ENCODE measurements around the gene PRF1. TPM values are rescaled to one million over a fixed set of nuclear protein-coding genes. Genes with fewer than 3 reads are reported as not detected.
A peak's percentile ranks its signal among the peaks of the same experiment; 100 is the strongest.

Gene PRF1
- total and polyA plus RNA-seq, 7 donors = 0.33 to 3.4 (median 1.6) TPM

DNA sequence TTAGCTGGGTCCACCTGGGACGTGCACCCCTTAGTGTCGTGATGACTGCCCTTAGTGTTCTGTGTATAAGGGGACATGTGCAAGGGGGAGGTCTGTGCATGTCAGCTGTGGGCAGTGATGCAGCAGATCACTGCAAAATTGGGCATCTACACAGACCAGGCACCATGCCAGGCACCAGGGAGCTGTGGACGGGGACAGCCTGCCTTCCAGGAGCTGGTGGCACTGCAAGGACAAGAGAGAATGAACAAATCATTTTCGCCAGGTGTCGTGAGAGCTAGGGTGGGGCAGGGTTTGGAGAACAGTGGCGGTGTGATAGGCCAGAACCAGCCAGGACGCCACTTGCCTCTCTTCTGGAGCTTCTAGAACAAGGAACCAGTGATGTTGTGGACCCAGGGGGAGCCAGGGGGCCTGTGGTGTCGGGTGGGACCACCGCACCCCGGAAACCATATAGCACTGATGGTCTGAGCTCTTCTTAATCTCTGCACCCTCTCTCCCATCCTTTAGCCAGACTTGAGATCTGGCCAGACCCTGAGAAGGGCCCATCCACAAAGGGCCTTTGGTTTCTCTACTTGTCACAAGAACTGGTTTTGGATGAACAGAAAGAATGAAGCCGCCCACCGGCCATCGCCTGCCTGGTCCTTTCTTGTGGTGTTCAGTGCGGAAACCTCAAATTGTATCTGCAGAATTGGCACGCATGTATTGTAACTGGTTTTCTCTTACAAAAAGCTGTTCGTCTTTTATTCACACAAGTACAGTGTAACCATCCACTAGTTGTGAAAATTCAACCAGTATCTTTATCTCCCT lies 30.7 kb downstream of the PRF1 start:
- Histone ChIP-seq H3K36me3 (ENCODE audit: insufficient read depth in 1 of 2, low read depth in 1 of 2) (no peaks in the 10 kb centered on the region), H3K27ac (no peak overlapping the region), H3K27me3 (ENCODE audit: insufficient read depth in 3 of 3, low read length in 2 of 3) (no peaks in the 10 kb centered on the region), H3K4me3 (no peak overlapping the region), H3K9me3 (no peaks in the 10 kb centered on the region), H3K4me1 (no peaks in the 10 kb centered on the region)
- ATAC-seq = no peak
- intact Hi-C loops (cut with DNase I) = no loop called here
- WGBS, 3 donors = 78 to 84% (median 80%) methylated on average over 16 of the region's 16 CpGs
- TF ChIP-seq, protein P1, sequence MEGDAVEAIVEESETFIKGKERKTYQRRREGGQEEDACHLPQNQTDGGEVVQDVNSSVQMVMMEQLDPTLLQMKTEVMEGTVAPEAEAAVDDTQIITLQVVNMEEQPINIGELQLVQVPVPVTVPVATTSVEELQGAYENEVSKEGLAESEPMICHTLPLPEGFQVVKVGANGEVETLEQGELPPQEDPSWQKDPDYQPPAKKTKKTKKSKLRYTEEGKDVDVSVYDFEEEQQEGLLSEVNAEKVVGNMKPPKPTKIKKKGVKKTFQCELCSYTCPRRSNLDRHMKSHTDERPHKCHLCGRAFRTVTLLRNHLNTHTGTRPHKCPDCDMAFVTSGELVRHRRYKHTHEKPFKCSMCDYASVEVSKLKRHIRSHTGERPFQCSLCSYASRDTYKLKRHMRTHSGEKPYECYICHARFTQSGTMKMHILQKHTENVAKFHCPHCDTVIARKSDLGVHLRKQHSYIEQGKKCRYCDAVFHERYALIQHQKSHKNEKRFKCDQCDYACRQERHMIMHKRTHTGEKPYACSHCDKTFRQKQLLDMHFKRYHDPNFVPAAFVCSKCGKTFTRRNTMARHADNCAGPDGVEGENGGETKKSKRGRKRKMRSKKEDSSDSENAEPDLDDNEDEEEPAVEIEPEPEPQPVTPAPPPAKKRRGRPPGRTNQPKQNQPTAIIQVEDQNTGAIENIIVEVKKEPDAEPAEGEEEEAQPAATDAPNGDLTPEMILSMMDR (IDR thresholded peaks at IDR 0.05) = no peak
- no peak for DNase-seq

DNA sequence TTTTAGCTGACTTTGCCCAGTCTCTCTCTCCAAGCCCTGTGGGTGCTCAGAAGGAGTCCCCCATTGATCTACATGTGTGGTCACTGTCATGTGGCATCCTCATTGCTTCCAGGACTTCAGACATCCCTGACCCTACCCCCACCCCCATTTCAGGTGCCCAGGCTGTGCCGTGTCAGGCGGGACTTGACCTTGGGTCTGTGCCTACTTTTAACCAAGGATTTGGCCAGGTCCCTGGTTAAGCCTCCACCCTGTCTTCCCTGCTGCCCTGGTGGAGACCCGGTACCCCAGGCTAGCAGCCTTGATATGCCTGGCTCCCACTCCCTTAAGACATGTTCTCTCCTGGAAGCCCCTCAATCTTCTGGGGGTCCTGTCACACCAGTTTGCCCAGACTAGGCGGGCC lies 31.3 kb downstream of the PRF1 start:
- Histone ChIP-seq H3K4me3 (no peak overlapping the region), H3K4me1 (no peaks in the 10 kb centered on the region), H3K36me3 (ENCODE audit: insufficient read depth in 1 of 2, low read depth in 1 of 2) (no peaks in the 10 kb centered on the region), H3K27me3 (ENCODE audit: insufficient read depth in 3 of 3, low read length in 2 of 3) (no peaks in the 10 kb centered on the region), H3K27ac (no peak overlapping the region), H3K9me3 (no peaks in the 10 kb centered on the region)
- DNase-seq (no peak), ATAC-seq (no peak)
- intact Hi-C loops (cut with DNase I) = no loop called here
- WGBS, 3 donors = 77 to 90% (median 78%) methylated on average over 4 of the region's 4 CpGs
- TF ChIP-seq, protein P1 (IDR thresholded peaks at IDR 0.05) = no peak

DNA sequence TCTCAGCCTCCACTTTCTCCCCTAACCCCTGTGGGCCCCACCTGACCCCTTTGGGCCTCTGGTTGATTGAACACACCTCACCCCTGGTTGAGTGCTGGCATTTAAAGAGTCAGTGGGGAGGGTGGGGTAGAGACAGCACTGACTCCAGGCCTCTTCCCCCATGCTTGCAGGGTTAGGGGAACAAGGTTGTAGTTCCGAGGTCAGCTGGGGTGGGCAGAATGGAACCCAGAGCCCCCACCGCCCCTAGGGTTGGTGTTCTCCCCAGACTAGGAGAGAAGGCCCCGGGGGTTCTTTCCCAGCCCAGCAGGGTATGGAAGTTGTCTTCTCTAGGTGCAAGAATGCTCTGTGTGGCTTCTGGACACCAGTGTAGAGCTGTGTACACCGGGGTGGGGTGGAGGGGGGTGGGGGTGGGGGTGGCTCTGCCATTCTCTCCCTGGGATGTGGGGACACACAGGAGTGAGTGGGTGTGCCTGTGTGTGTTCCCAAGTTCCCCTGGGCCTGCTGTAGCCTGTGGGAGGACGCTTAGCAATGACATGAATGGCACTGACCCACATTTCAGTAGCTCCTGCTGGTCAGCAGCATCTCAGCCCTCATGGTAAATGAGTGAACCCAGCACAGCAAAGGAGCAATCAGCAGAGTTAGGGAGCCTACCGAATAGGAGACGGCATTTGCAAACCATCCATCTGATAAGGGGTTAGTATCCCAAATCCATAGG lies 33.6 kb downstream of the PRF1 start:
- H3K27ac ChIP-seq = no peak overlapping the region
- intact Hi-C loops (cut with DNase I) = no loop called here

DNA sequence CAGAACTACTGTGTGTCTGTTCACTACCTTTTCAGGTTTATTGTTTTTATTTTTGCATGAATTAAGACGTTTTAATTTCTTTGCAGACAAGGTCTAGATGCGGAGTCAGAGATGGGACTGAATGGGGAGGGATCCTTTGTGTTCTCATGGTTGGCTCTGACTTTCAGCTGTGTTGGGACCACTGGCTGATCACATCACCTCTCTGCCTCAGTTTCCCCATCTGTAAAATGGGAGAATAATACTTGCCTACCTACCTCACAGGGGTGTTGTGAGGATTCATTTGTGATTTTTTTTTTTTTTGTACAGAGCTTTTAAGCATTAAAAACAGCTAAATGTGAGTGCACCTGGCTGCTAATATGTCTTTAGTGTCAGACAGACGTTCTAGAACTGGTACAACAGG lies 34.4 kb downstream of the PRF1 start:
- H3K36me3 ChIP-seq (ENCODE audit: insufficient read depth in 1 of 2, low read depth in 1 of 2) = no peaks in the 10 kb centered on the region
- intact Hi-C loops (cut with DNase I) = no loop called here
- no peak overlapping the region for H3K4me3 ChIP-seq
- no peak overlapping the region for H3K27ac ChIP-seq
- H3K27me3 ChIP-seq (ENCODE audit: insufficient read depth in 3 of 3, low read length in 2 of 3) = no peaks in the 10 kb centered on the region
- WGBS, 3 donors = 94 to 95% (median 95%) methylated on average over 3 of the region's 3 CpGs
- H3K9me3 ChIP-seq = no peaks in the 10 kb centered on the region
- TF ChIP-seq, protein P1 (IDR thresholded peaks at IDR 0.05) = no peak
- no peak for ATAC-seq
- H3K4me1 ChIP-seq = no peaks in the 10 kb centered on the region
- DNase-seq = no peak

More for the DNA sequence above, 33.6 kb downstream of the PRF1 start:
- H3K4me1 ChIP-seq = no peaks in the 10 kb centered on the region
- no peaks in the 10 kb centered on the region for H3K36me3 ChIP-seq (ENCODE audit: insufficient read depth in 1 of 2, low read depth in 1 of 2)
- WGBS, 3 donors = 87 to 93% (median 92%) methylated on average over 7 of the region's 7 CpGs
- ATAC-seq = no peak
- no peak overlapping the region for H3K4me3 ChIP-seq
- no peaks in the 10 kb centered on the region for H3K27me3 ChIP-seq (ENCODE audit: insufficient read depth in 3 of 3, low read length in 2 of 3)
- DNase-seq = peak in 1 of 2 donors; percentile 31
- TF ChIP-seq, protein P1 (IDR thresholded peaks at IDR 0.05) = no peak
- no peaks in the 10 kb centered on the region for H3K9me3 ChIP-seq
